ENCODE data around the gene CLDN34. TPM values are rescaled to one million over a fixed set of nuclear protein-coding genes. Genes with fewer than 3 reads are reported as not detected.

Gene CLDN34
- total RNA-seq (ENCODE audit: low replicate concordance): not detected in 2 replicates

DNA sequence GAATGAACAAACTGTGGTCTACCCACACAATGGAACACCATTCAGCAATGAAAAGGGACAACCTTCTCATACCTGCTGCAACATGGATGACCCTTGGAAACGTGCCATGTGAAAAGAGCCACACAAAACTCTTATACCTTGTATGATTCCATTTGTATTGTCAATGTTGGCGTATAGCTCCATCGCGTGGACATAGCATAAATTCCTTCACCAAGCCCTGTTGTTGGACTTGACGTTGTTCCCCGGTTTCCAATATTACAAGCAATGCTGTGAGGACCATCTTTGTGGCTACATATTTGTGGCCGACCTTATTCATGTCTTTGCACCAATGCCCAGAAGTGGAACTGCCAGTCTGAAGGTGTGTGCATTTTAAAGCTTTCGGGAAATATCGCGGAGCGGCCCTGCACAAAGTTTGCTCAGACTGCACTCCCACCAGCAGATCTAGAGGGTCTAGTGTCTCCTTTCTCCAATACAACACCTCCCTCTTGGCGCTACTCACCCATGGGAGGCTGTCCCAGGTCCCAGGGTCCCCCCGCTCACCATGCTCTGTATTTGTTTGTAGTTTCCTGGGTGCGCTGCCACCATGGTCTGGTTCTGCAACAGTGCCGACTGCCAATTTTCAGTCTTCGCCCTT lies at the start of gene CLDN34:
TSS of gene CLDN34 (plus strand) at position 584 of the 634 bp plus-strand sequence. CDS start at position 584, 0 bp downstream.

Other genes with a start within 250 kb of the CLDN34 start
- not detected in 2 replicates for gene GPR143, start 201.5 kb upstream of the CLDN34 start, total RNA-seq (ENCODE audit: low replicate concordance)
- under 0.01 and 0.08 TPM in 2 replicates for gene SHROOM2, start 180.9 kb upstream of the CLDN34 start, total RNA-seq (ENCODE audit: low replicate concordance)
- 4.8 and 6.0 TPM in 2 replicates for gene CLCN4, start 189.6 kb downstream of the CLDN34 start, total RNA-seq (ENCODE audit: low replicate concordance)

Data from smooth muscle cell of the coronary artery (primary cell).